ENCODE measurements around the gene SAXO1. TPM values are rescaled to one million over a fixed set of nuclear protein-coding genes. Genes with fewer than 3 reads are reported as not detected.

The SAXO1 gene
- total RNA-seq, 1 experiment from 2014 or later: not detected

DNA sequence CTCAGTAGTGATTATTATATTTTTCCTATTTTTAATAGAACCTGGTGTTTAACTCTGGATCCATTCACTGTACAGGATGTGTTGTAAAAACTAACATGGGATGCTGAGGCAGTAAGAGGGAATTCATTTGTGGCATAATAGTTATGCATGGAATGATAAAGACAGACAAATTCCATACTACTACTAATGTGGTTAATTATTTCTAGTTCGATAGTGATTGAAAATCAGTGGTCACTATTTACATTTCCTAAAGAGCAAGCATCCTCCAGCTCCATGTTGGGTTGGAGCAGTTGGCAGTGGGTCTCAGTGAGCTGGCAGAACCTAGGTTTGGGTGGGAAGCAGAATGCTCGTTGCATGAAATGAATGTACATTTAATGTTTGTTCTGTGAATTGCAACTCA is 122.6 kb downstream of the SAXO1 start:
- Mint-ChIP-seq H3K36me3 (ENCODE audit: insufficient read depth, unreplicated experiment) (no peaks in the 10 kb centered on the region), H3K4me3 (ENCODE audit: low read depth, unreplicated experiment) (no peak overlapping the region), H3K4me1 (ENCODE audit: low read depth, unreplicated experiment) (no peaks in the 10 kb centered on the region), H3K9me3 (ENCODE audit: low read depth, unreplicated experiment) (no peaks in the 10 kb centered on the region), H3K27me3 (ENCODE audit: unreplicated experiment) (peaks cover 75% of the 10 kb centered on the region), H3K27ac (ENCODE audit: unreplicated experiment) (no peak overlapping the region)
- CTCF ChIA-PET: interaction anchor here (0.6 kb wide), 1 partner anchor 512 kb away, joined by 4 read pairs; no protein-coding TSS in a partner anchor
- no TSS peak for BruUV-seq (replicated peaks)
- TF ChIP-seq, protein P1, sequence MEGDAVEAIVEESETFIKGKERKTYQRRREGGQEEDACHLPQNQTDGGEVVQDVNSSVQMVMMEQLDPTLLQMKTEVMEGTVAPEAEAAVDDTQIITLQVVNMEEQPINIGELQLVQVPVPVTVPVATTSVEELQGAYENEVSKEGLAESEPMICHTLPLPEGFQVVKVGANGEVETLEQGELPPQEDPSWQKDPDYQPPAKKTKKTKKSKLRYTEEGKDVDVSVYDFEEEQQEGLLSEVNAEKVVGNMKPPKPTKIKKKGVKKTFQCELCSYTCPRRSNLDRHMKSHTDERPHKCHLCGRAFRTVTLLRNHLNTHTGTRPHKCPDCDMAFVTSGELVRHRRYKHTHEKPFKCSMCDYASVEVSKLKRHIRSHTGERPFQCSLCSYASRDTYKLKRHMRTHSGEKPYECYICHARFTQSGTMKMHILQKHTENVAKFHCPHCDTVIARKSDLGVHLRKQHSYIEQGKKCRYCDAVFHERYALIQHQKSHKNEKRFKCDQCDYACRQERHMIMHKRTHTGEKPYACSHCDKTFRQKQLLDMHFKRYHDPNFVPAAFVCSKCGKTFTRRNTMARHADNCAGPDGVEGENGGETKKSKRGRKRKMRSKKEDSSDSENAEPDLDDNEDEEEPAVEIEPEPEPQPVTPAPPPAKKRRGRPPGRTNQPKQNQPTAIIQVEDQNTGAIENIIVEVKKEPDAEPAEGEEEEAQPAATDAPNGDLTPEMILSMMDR (IDR thresholded peaks at IDR 0.05; ENCODE audit: unreplicated experiment): no peak
- intact Hi-C loops (cut with micrococcal nuclease; ENCODE audit: unreplicated experiment): no loop called here
- no peak for DNase-seq

DNA sequence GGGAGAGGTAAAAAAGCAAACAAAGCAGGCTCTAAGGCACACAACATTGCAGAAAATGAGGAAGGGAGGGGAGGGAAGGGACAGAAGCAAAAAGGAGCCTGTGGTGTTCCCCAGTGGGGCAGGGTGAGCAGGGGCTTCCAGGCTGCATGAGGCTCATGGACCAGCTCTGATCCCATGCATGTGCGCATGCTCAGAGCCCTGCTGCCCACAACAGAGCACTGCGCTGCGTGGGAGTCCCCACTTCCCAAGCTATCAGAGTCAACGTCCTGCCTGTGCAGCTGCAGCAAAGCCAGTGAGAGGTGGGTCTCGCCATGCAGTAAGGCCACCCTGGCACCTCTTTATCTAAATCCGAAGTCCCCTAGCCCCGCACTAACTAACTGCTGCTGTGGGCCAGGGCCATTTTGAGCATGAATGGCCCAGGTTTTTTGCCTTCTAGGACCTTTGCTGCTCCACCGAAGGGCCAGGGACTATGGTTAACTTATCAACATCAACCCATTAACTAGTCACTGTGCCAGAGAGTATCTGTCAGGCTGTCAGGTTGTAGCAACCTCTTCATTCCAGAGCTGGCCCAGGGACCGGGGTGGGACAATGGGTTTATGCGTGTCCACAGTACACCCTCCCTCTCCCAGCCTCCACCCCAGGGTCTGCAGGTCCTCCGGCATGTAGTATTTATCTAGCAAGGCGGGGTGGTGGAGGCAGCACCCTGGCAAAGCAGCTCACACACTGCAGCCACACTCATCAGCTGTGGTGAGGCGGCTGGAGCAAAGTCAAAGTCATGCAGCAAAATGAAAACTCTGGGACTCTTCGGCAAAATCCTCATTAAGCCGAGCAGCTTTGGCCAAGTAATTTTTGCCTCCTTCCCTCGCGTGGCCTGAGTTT is 123.6 kb downstream of the SAXO1 start:
- intact Hi-C loops (cut with micrococcal nuclease; ENCODE audit: unreplicated experiment): no loop called here
- CTCF ChIA-PET: no interaction called here
- Mint-ChIP-seq H3K9me3 (ENCODE audit: low read depth, unreplicated experiment) (no peaks in the 10 kb centered on the region), H3K27ac (ENCODE audit: unreplicated experiment) (no peak overlapping the region), H3K4me3 (ENCODE audit: low read depth, unreplicated experiment) (no peak overlapping the region), H3K36me3 (ENCODE audit: insufficient read depth, unreplicated experiment) (no peaks in the 10 kb centered on the region), H3K4me1 (ENCODE audit: low read depth, unreplicated experiment) (no peaks in the 10 kb centered on the region), H3K27me3 (ENCODE audit: unreplicated experiment) (peaks cover 66% of the 10 kb centered on the region)
- TF ChIP-seq, protein P1 (IDR thresholded peaks at IDR 0.05; ENCODE audit: unreplicated experiment): no peak
- no peak for DNase-seq
- BruUV-seq (replicated peaks): no TSS peak

DNA sequence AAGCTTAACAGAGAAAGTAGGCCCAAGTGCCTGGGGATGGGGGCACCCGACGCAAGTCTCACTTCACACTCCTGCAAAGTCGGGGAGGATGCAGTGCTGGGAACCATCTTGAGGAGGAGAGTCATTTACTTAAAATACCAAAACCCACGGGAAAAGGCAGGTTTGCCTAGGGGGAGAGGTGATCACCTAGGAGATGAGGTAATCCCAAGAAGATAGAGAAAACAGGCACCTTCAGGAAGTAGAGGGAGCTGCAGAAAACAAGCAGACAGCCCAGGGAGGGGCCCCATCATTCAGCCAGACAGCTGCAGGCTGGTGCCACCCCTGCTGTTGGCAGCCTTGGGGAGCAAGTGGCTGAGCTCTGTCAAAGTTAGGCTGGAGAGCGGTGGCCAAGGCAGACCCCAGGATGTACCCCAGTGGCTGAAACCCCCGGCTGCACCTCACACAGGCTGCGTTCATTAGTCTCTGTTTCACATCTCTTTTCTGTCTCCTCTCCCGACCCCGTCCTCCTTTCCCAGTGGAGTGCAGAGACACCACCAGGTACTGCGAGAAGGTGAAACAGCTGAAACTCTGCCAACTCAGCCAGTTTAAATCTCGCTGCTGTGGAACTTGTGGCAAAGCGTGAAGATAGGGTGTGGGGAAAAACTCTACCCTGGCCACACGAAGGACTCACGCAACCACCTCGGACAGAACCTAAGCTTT is 124.9 kb downstream of the SAXO1 start:
- TF ChIP-seq, protein P1 (IDR thresholded peaks at IDR 0.05; ENCODE audit: unreplicated experiment): no peak
- intact Hi-C loops (cut with micrococcal nuclease; ENCODE audit: unreplicated experiment): no loop called here
- H3K4me3 Mint-ChIP-seq (ENCODE audit: low read depth, unreplicated experiment): no peak overlapping the region
- no peaks in the 10 kb centered on the region for H3K4me1 Mint-ChIP-seq (ENCODE audit: low read depth, unreplicated experiment)
- peaks cover 58% of the 10 kb centered on the region for H3K27me3 Mint-ChIP-seq (ENCODE audit: unreplicated experiment)
- BruUV-seq (replicated peaks): no TSS peak
- CTCF ChIA-PET: interaction anchor here (0.5 kb wide), 1 partner anchor 250 kb away, joined by 3 read pairs; no protein-coding TSS in a partner anchor
- H3K36me3 Mint-ChIP-seq (ENCODE audit: insufficient read depth, unreplicated experiment): no peaks in the 10 kb centered on the region
- no peak overlapping the region for H3K27ac Mint-ChIP-seq (ENCODE audit: unreplicated experiment)
- no peaks in the 10 kb centered on the region for H3K9me3 Mint-ChIP-seq (ENCODE audit: low read depth, unreplicated experiment)
- DNase-seq: no peak

DNA sequence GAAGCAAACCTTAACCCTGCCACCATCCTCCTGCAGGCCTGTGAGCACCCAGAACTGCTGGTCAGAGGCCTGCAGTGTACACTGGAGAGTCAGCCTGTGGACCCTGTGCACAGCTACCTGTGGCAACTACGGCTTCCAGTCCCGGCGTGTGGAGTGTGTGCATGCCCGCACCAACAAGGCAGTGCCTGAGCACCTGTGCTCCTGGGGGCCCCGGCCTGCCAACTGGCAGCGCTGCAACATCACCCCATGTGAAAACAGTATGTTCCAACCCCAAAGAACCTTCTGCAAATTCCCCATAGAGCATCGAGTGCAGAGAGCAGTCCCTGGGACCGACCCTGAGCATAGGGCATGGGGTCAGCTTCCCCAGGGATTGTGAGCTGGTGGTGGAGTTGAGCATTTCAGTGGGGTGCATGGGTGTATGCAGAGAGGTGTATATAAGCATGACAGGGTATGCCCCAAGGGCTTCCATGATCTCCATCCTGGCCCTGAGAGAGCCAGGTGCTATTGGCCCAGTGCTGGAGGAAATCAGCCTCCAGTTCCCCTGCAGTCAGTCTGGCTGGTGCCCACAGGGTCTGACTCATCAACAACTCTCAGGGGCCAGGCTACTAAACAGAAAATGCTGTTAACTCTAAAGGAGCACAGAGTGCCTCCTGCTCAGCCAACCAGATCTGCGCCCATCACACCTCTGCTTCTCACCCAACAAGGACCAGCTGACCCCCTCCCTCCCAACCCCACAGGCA is 126.2 kb downstream of the SAXO1 start:
- no TSS peak for BruUV-seq (replicated peaks)
- TF ChIP-seq, protein P1 (IDR thresholded peaks at IDR 0.05; ENCODE audit: unreplicated experiment): no peak
- H3K4me1 Mint-ChIP-seq (ENCODE audit: low read depth, unreplicated experiment): no peaks in the 10 kb centered on the region
- no peaks in the 10 kb centered on the region for H3K36me3 Mint-ChIP-seq (ENCODE audit: insufficient read depth, unreplicated experiment)
- CTCF ChIA-PET: no interaction called here
- DNase-seq: no peak
- H3K9me3 Mint-ChIP-seq (ENCODE audit: low read depth, unreplicated experiment): no peaks in the 10 kb centered on the region
- H3K27me3 Mint-ChIP-seq (ENCODE audit: unreplicated experiment): peaks cover 45% of the 10 kb centered on the region
- H3K4me3 Mint-ChIP-seq (ENCODE audit: low read depth, unreplicated experiment): no peak overlapping the region
- intact Hi-C loops (cut with micrococcal nuclease; ENCODE audit: unreplicated experiment): no loop called here
- no peak overlapping the region for H3K27ac Mint-ChIP-seq (ENCODE audit: unreplicated experiment)

Measured in Calu3 (cell line).